ENCODE data around the gene PCNX3. TPM values are rescaled to one million over a fixed set of nuclear protein-coding genes. Genes with fewer than 3 reads are reported as not detected.

PCNX3 gene
- total RNA-seq, 1 donor from 2014 or later, result 61.8 TPM

DNA sequence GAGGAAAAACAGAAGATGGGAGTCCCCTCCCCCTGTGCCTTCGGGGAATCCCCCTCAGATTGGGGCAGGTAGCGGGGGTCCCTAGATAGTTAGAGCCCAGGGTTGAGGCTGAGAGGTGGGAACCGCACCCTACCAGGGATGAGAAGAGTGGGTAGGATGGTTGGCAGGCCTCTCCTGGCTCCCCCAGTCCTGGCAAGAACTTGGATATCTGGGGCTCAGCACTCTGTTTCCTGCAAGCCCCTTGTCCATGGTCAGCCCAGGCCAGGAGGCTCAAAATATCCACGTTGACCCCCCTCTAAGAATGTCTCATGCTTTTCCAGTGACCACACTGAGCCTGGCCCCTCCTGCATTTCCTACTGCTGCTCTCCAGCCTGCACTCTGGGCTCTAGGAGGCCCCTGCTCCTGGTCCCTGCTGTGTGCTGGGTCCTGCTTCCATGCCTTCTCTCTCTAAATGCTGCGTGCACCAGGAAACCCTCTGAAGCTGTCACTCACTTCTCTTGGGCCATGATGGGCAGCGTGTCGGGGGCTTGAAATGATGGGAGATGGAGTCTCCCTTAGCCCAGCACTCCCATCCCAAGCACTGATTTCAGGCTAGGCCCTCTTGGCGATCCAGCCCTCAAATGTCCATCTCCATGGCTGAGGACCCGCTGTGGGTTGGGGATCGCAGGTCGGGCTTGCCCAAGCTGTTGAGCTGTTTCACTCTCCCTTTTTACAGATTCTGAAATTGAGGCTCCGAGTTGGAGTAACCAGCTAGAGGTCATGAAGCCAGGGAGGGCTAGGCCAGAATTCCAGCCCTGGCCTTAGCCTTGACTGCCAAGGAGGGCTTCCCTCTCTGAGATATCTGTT is 3.6 kb upstream of the PCNX3 start:
- H3K36me3 Mint-ChIP-seq, result peaks cover 8% of the 10 kb centered on the region
- H3K9me3 Mint-ChIP-seq, result no peaks in the 10 kb centered on the region
- no peak for TF ChIP-seq CTCF (IDR thresholded peaks at IDR 0.05; ENCODE audit: unreplicated experiment)
- H3K4me3 Mint-ChIP-seq, result peak overlapping the region; percentile 87
- peak overlapping the region; percentile 85 for H3K27ac Mint-ChIP-seq
- peaks cover 26% of the 10 kb centered on the region for H3K4me1 Mint-ChIP-seq
- DNase-seq (ENCODE audit: low spot score in 2 of 2, unreplicated experiment in 2 of 2), result no peak
- H3K27me3 Mint-ChIP-seq (ENCODE audit: low read depth), result no peaks in the 10 kb centered on the region

DNA sequence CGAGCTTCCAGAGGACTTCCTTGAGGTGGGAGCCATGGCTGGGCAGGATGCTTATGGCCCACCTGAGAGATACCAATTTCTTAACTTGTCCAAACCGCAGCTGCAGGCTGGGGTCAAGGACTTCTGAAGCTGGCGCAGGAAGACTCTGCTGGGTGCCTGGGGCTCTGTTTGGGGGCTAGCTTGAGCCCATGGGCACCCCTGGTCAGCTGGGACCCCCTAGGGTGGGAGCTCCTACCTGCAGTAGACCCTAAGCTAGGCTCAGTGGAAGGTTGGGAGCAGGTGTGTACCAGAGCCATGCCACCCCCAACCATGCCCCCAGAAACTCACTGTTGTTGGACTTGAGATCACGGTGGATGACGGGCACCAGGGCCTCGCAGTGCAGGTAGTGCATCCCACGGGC is 2.9 kb upstream of the PCNX3 start:
- H3K27me3 Mint-ChIP-seq (ENCODE audit: low read depth), result no peaks in the 10 kb centered on the region
- H3K4me1 Mint-ChIP-seq, result peaks cover 21% of the 10 kb centered on the region
- H3K9me3 Mint-ChIP-seq, result no peaks in the 10 kb centered on the region
- peak overlapping the region; percentile 85 for H3K27ac Mint-ChIP-seq
- peak overlapping the region; percentile 87 for H3K4me3 Mint-ChIP-seq
- no peak for DNase-seq (ENCODE audit: low spot score in 2 of 2, unreplicated experiment in 2 of 2)
- no peak for TF ChIP-seq CTCF (IDR thresholded peaks at IDR 0.05; ENCODE audit: unreplicated experiment)
- peaks cover 8% of the 10 kb centered on the region for H3K36me3 Mint-ChIP-seq

DNA sequence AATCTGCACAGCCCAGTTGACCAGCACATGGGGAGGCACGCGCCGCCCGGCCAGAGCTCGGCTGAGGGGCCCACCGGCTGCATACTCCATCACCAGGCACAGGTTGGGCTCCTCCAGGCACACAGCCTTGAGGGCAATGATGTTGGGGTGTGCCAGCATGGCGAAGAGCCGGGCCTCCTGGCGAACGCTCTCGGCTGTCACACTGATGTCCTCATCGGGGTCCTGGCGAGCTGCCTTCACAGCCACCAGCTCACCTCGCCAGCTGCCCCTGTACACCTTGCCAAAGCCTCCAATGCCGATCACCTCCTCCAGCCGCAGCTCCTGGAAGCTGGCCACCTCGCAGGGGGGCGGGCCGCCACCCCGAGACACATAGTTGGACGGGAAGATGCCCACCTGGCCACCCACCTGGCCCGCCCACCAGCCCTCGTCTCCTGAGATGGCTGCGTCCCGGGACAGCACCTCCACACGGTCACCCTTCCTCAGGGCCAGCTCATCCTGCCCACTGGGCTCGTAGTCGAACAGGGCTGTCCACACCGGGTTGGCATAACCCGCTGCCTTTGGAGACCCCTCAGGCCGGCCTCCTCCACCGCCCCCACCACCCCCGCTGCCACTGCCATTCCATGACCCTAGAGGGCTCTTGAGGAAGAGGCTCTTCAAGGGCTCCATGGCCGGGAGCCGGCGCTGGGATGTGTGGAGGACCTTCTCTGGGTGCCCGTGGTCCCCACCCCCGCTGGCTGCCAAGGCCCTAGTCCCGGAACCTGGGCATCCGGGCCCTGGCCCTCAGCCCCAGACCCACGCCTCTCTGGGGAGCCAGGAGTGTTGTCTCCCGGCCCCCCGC is 2.3 kb upstream of the PCNX3 start:
- peaks cover 21% of the 10 kb centered on the region for H3K4me1 Mint-ChIP-seq
- DNase-seq (ENCODE audit: low spot score in 2 of 2, unreplicated experiment in 2 of 2), result no peak
- peak overlapping the region; percentile 87 for H3K4me3 Mint-ChIP-seq
- no peaks in the 10 kb centered on the region for H3K27me3 Mint-ChIP-seq (ENCODE audit: low read depth)
- no peak for TF ChIP-seq CTCF (IDR thresholded peaks at IDR 0.05; ENCODE audit: unreplicated experiment)
- no peaks in the 10 kb centered on the region for H3K9me3 Mint-ChIP-seq
- peaks cover 5% of the 10 kb centered on the region for H3K36me3 Mint-ChIP-seq
- peak overlapping the region; percentile 64 for H3K27ac Mint-ChIP-seq

DNA sequence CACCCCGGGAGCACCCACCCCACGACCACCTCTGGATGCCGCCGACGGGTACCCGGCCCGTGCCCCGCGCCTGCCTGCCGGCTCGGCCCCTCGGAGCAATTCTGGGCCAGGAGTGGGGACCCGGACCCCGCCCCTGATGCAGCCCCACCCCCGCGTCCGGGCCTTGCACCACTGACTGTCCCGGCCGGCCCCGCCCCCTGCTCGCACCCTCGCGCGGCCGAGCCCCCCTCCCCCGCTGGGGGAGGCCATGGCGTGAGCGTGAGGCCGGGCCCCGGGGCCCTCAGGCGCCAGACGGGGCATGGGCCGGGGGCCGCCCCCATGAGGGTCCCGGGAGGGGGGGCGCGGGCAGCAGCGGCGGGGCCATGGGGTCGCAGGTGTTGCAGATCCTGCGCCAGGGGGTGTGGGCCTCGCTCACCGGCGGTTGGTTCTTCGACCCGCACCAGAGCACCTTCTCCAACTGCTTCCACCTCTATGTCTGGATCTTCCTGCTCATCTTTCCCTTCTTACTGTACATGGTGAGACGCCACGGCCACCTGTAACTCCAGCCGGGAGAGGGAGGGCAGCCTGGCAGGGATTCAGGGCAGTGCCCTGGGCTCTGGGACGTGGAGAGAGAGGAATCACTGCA is 486 bp downstream of the PCNX3 start:
- no peak for DNase-seq (ENCODE audit: low spot score in 2 of 2, unreplicated experiment in 2 of 2)
- peaks cover 21% of the 10 kb centered on the region for H3K4me1 Mint-ChIP-seq
- peak overlapping the region; percentile 99 for H3K27ac Mint-ChIP-seq
- peak overlapping the region; percentile 97 for H3K4me3 Mint-ChIP-seq
- H3K27me3 Mint-ChIP-seq (ENCODE audit: low read depth), result no peaks in the 10 kb centered on the region
- no peak for TF ChIP-seq CTCF (IDR thresholded peaks at IDR 0.05; ENCODE audit: unreplicated experiment)
- H3K36me3 Mint-ChIP-seq, result peaks cover 5% of the 10 kb centered on the region
- no peaks in the 10 kb centered on the region for H3K9me3 Mint-ChIP-seq

DNA sequence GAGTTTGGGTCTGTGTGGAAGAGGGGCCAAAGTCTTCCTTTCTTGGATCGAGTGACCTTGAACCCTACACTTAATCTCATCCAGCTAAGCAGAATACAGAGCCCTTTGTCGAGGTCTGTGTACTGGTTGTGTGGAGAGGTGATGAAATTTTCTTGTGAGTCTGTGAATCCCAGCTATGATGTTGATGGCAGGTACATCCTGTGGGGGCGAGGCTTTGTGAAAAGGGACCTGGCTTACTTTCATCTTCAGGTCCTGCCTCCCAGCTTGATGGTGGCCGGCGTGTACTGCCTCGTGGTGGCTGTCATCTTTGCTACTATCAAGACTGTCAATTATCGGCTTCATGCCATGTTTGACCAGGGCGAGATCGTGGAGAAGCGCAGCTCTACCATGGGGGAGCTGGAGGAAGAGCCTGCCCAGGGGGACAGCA is 1.0 kb downstream of the PCNX3 start:
- peaks cover 21% of the 10 kb centered on the region for H3K4me1 Mint-ChIP-seq
- no peak for TF ChIP-seq CTCF (IDR thresholded peaks at IDR 0.05; ENCODE audit: unreplicated experiment)

More for the DNA sequence above, 1.0 kb downstream of the PCNX3 start:
- peaks cover 6% of the 10 kb centered on the region for H3K36me3 Mint-ChIP-seq
- H3K27me3 Mint-ChIP-seq (ENCODE audit: low read depth), result no peaks in the 10 kb centered on the region
- peak overlapping the region; percentile 96 for H3K27ac Mint-ChIP-seq
- DNase-seq (ENCODE audit: low spot score in 2 of 2, unreplicated experiment in 2 of 2), result no peak
- H3K4me3 Mint-ChIP-seq, result peak overlapping the region; percentile 97
- H3K9me3 Mint-ChIP-seq, result no peaks in the 10 kb centered on the region

Data from mesothelial cell of epicardium (in vitro differentiated cells).